ENCODE measurements around the gene COX6B2. TPM values are rescaled to one million over a fixed set of nuclear protein-coding genes. Genes with fewer than 3 reads are reported as not detected.

The COX6B2 gene
- total RNA-seq, 1 donor from 2014 or later: 0.17 TPM

GRCh38 chr19:55373306-55373992 lies 18.9 kb upstream of the COX6B2 start:
- Mint-ChIP-seq H3K36me3 (ENCODE audit: low read depth) (no peaks in the 10 kb centered on the region), H3K4me3 (ENCODE audit: unreplicated experiment) (no peak overlapping the region), H3K27me3 (ENCODE audit: low read depth) (no peaks in the 10 kb centered on the region), H3K9me3 (ENCODE audit: low read depth) (no peaks in the 10 kb centered on the region), H3K4me1 (ENCODE audit: low read depth) (peaks cover 22% of the 10 kb centered on the region), H3K27ac (ENCODE audit: unreplicated experiment) (peak overlapping the region; percentile 24)
- DNase-seq (ENCODE audit: low spot score): no peak
- no peak for TF ChIP-seq CTCF (IDR thresholded peaks at IDR 0.05)

GRCh38 chr19:55372316-55373081 lies 18.0 kb upstream of the COX6B2 start:
- Mint-ChIP-seq H3K4me3 (ENCODE audit: unreplicated experiment) (no peak overlapping the region), H3K27me3 (ENCODE audit: low read depth) (no peaks in the 10 kb centered on the region), H3K9me3 (ENCODE audit: low read depth) (no peaks in the 10 kb centered on the region), H3K27ac (ENCODE audit: unreplicated experiment) (peak overlapping the region; percentile 9), H3K36me3 (ENCODE audit: low read depth) (no peaks in the 10 kb centered on the region), H3K4me1 (ENCODE audit: low read depth) (peaks cover 22% of the 10 kb centered on the region)
- no peak for DNase-seq (ENCODE audit: low spot score)
- no peak for TF ChIP-seq CTCF (IDR thresholded peaks at IDR 0.05)

- Mint-ChIP-seq H3K4me1 (ENCODE audit: low read depth) (peaks cover 22% of the 10 kb centered on the region), H3K36me3 (ENCODE audit: low read depth) (no peaks in the 10 kb centered on the region), H3K27ac (ENCODE audit: unreplicated experiment) (peak within 1 kb of the TSS; percentile 45), H3K4me3 (ENCODE audit: unreplicated experiment) (peak within 1 kb of the TSS; percentile 74), H3K9me3 (ENCODE audit: low read depth) (no peaks in the 10 kb centered on the region), H3K27me3 (ENCODE audit: low read depth) (no peaks in the 10 kb centered on the region)
- DNase-seq (ENCODE audit: low spot score): no peak
- TF ChIP-seq CTCF (IDR thresholded peaks at IDR 0.05): no peak
Measured at GRCh38 chr19:55370305-55370988, 15.9 kb upstream of the COX6B2 start, which contains the start of gene IL11. Gene IL11, minus strand, starts transcription at chr19:55370463. Its CDS starts 153 bp downstream, at chr19:55370310.

GRCh38 chr19:55369653-55370304 lies 15.3 kb upstream of the COX6B2 start:
- no peak for TF ChIP-seq CTCF (IDR thresholded peaks at IDR 0.05)
- H3K4me1 Mint-ChIP-seq (ENCODE audit: low read depth): peaks cover 22% of the 10 kb centered on the region
- no peaks in the 10 kb centered on the region for H3K27me3 Mint-ChIP-seq (ENCODE audit: low read depth)

More at GRCh38 chr19:55369653-55370304, 15.3 kb upstream of the COX6B2 start:
- Mint-ChIP-seq H3K27ac (ENCODE audit: unreplicated experiment) (peak overlapping the region; percentile 45), H3K4me3 (ENCODE audit: unreplicated experiment) (peak overlapping the region; percentile 74), H3K9me3 (ENCODE audit: low read depth) (no peaks in the 10 kb centered on the region), H3K36me3 (ENCODE audit: low read depth) (no peaks in the 10 kb centered on the region)
- no peak for DNase-seq (ENCODE audit: low spot score)
